ENCODE measurements around the gene ALLC. TPM values are rescaled to one million over a fixed set of nuclear protein-coding genes. Genes with fewer than 3 reads are reported as not detected.

Gene ALLC
- total RNA-seq, 1 donor from 2014 or later: 0.13 TPM

DNA sequence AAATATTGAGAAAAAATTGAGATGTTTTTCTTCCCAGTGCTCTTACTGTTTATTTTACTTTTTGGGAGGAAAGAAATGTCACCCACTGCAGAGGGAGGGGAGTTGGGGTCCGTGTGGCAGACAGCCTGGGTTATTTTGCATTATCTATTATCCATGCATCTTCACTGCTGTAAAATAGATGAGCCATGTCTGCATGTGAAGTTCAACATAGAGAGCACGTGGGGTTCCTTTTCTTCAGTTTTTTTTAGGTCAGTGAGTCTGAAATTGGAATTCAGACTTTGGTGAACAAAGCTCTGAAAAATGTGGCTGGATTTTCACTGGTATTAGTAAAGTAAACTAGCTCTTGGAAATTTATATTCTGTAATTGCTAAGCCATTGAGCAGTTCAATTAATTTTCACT is 47.8 kb downstream of the ALLC start:
- H3K36me3 ChIP-seq (ENCODE audit: control insufficient read depth, insufficient read depth, low read length): no peaks in the 10 kb centered on the region
- TF ChIP-seq, protein P1, sequence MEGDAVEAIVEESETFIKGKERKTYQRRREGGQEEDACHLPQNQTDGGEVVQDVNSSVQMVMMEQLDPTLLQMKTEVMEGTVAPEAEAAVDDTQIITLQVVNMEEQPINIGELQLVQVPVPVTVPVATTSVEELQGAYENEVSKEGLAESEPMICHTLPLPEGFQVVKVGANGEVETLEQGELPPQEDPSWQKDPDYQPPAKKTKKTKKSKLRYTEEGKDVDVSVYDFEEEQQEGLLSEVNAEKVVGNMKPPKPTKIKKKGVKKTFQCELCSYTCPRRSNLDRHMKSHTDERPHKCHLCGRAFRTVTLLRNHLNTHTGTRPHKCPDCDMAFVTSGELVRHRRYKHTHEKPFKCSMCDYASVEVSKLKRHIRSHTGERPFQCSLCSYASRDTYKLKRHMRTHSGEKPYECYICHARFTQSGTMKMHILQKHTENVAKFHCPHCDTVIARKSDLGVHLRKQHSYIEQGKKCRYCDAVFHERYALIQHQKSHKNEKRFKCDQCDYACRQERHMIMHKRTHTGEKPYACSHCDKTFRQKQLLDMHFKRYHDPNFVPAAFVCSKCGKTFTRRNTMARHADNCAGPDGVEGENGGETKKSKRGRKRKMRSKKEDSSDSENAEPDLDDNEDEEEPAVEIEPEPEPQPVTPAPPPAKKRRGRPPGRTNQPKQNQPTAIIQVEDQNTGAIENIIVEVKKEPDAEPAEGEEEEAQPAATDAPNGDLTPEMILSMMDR (IDR thresholded peaks at IDR 0.05; ENCODE audit: insufficient read depth, low read length, poor library complexity, severe bottlenecking): no peak
- H3K27me3 ChIP-seq (ENCODE audit: control insufficient read depth, insufficient read depth, low read length): peaks cover 17% of the 10 kb centered on the region
- DNase-seq (ENCODE audit: low read depth): no peak
- no peak overlapping the region for H3K4me3 ChIP-seq (ENCODE audit: low read depth, low read length)

DNA sequence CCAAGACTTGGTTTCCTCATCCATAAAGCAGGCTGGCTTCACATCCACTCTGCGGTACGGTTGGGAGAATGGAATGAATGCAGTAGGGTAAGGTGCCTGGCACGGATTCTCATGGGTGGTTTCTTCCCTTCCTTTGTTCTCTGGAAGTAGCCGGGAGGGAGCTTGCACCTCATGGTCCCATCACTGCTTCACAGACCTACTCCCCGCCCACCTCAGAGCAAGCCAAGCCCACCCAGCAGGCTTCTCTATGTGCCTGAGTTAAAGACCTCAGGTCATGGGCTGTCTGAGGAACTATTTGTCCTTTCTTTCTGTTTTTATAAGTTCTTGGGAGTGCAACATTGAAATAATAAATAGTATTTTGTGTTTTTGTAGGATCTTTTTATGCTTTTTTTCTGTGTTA is 48.9 kb downstream of the ALLC start:
- H3K27me3 ChIP-seq (ENCODE audit: control insufficient read depth, insufficient read depth, low read length): peaks cover 15% of the 10 kb centered on the region

DNA sequence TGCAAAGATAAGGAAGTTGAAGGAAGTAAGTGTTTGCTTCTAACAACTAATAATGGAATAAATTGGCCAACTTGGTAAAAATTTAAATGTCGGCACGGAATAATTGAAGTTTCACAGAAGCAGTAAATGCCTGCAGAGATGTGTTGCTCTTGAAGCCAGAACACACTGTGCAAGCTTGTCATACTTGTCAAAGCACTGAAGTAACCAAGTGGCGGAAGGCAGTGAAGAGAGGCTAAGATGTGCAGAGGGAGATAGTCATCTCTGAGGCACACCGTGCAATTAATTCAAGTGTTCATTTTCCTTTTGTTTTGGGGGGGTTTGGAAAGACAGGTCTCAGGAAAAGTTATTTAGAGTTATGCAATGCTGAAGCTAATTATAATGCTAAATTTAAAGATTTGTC is 50.6 kb downstream of the ALLC start:
- DNase-seq (ENCODE audit: low read depth): no peak
- Histone ChIP-seq H3K27me3 (ENCODE audit: control insufficient read depth, insufficient read depth, low read length) (peaks cover 5% of the 10 kb centered on the region), H3K36me3 (ENCODE audit: control insufficient read depth, insufficient read depth, low read length) (no peaks in the 10 kb centered on the region), H3K4me3 (ENCODE audit: low read depth, low read length) (no peak overlapping the region)
- TF ChIP-seq, protein P1 (IDR thresholded peaks at IDR 0.05; ENCODE audit: insufficient read depth, low read length, poor library complexity, severe bottlenecking): no peak

More for the DNA sequence above, 48.9 kb downstream of the ALLC start:
- Histone ChIP-seq H3K36me3 (ENCODE audit: control insufficient read depth, insufficient read depth, low read length) (no peaks in the 10 kb centered on the region), H3K4me3 (ENCODE audit: low read depth, low read length) (no peak overlapping the region)
- TF ChIP-seq, protein P1 (IDR thresholded peaks at IDR 0.05; ENCODE audit: insufficient read depth, low read length, poor library complexity, severe bottlenecking): no peak
- DNase-seq (ENCODE audit: low read depth): no peak

DNA sequence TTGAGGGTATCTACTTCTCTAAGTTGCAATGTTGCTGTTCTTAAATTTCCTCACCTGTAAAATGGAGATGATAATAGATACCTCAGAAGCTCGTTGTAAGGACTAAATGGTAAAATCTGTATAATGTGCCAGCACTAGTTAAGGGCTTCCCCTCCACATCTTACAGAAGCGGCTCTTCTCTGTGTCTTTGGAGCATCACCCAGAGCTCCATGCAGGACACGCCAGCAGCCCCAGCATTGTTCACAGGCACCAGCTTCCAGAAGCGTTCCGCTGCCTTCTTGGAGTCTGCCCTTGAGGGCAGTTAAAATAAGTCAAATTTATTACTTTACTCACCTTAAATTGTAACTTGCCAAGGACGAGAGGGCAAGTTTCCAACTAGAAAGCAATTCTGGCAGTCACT is 51.2 kb downstream of the ALLC start:
- H3K4me3 ChIP-seq (ENCODE audit: low read depth, low read length): no peak overlapping the region
- no peak for DNase-seq (ENCODE audit: low read depth)
- H3K36me3 ChIP-seq (ENCODE audit: control insufficient read depth, insufficient read depth, low read length): no peaks in the 10 kb centered on the region
- TF ChIP-seq, protein P1 (IDR thresholded peaks at IDR 0.05; ENCODE audit: insufficient read depth, low read length, poor library complexity, severe bottlenecking): no peak
- no peaks in the 10 kb centered on the region for H3K27me3 ChIP-seq (ENCODE audit: control insufficient read depth, insufficient read depth, low read length)

DNA sequence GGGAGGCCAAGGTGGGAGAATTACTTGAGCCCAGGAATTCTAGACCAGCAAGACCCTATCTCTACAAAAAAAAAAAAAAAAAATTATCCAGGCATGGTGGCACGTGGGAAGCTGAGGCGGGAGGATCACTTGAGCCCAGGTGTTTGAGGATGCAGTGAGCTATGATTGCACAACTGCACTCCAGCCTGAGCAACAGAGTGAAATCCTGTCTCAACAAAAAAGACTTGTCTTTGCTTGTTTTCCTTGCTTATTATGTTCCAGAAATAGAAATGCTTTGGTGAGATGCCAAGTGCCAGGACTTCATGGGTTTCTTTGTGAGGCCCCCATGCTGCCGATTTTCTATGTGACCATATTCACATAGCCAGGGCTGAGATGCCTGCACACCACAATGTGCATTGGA is 54.4 kb downstream of the ALLC start:
- Histone ChIP-seq H3K27me3 (ENCODE audit: control insufficient read depth, insufficient read depth, low read length) (no peaks in the 10 kb centered on the region), H3K36me3 (ENCODE audit: control insufficient read depth, insufficient read depth, low read length) (no peaks in the 10 kb centered on the region), H3K4me3 (ENCODE audit: low read depth, low read length) (no peak overlapping the region)
- no peak for DNase-seq (ENCODE audit: low read depth)
- TF ChIP-seq, protein P1 (IDR thresholded peaks at IDR 0.05; ENCODE audit: insufficient read depth, low read length, poor library complexity, severe bottlenecking): no peak

DNA sequence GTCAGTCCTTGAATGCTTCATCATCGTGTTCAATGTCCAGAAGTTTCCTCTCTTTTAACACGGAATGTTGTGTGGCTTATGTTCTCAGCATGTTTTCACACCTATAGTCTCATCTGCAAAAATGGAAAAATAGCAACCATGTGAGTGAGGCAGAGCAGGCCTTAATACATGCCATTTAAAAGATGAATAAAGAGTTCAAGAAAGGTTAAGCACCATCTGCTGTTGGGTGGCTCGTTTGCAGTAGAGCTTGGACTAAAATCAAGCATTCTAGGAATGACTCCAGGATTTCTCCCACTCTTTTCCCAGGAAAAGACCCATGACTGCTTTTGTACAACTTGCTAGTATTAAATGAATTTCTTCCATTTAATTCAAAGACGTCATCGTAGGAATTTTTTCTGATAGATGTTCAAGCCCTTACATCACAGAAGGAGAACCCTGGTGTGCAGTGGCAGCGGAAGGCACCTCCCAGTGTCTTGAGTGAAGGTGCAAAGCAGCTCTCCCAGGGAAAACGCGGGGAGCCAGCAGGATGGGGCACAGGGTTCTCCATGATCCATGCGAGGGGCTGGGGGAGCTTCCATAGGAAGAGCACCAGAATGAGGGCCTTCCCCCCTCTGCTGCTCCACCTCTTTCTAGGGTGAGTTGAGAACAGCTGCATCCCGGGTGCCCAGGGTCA is 55.0 kb downstream of the ALLC start:
- Histone ChIP-seq H3K27me3 (ENCODE audit: control insufficient read depth, insufficient read depth, low read length) (no peaks in the 10 kb centered on the region), H3K36me3 (ENCODE audit: control insufficient read depth, insufficient read depth, low read length) (no peaks in the 10 kb centered on the region), H3K4me3 (ENCODE audit: low read depth, low read length) (no peak overlapping the region)
- no peak for DNase-seq (ENCODE audit: low read depth)
- TF ChIP-seq, protein P1 (IDR thresholded peaks at IDR 0.05; ENCODE audit: insufficient read depth, low read length, poor library complexity, severe bottlenecking): no peak

Data from kidney epithelial cell (primary cell).